Endothelial cell of umbilical vein (primary cell): ENCODE data around the gene SMARCC2.

Source experiments
- EZH2 ChIP-seq: IDR thresholded peaks from 2 replicates; pipeline ENCODE4 v1.6.1; 2012; ENCODE audit warnings: borderline replicate concordance, low read depth, mild to moderate bottlenecking, moderate library complexity, low read length, inconsistent platforms; ENCODE audit not compliant: severe bottlenecking
- GATA2 ChIP-seq: IDR thresholded peaks from 2 replicates; pipeline ENCODE4 v1.7.0; 2011; ENCODE audit warnings: low read depth, mild to moderate bottlenecking, moderate library complexity, mixed read lengths, low read length; ENCODE audit not compliant: insufficient read length, insufficient read depth
- JUN ChIP-seq: IDR thresholded peaks from 2 replicates; pipeline ENCODE4 v1.6.1; 2011; ENCODE audit warnings: borderline replicate concordance, low read depth; ENCODE audit not compliant: insufficient read length, insufficient read depth
- MYC ChIP-seq: IDR thresholded peaks from one replicate; pipeline ENCODE4 v1.6.1; 2011; ENCODE audit warnings: mild to moderate bottlenecking, low read depth, low read length
- POLR2A ChIP-seq: IDR thresholded peaks from 2 replicates; pipeline ENCODE4 v1.6.1; 2012; ENCODE audit warnings: low read depth, mild to moderate bottlenecking, control low read depth, low read length
- POLR2AphosphoS5 ChIP-seq: IDR thresholded peaks from 2 replicates; pipeline ENCODE4 v1.6.1; 2012; ENCODE audit warnings: low read depth, mild to moderate bottlenecking, control low read depth, low read length, moderate library complexity; ENCODE audit not compliant: insufficient read depth
- TF ChIP-seq, protein P1 (sequence below), 2 donors: IDR thresholded peaks; 1 replicate in 1 of 2; 2 replicates in 1 of 2; pipeline ENCODE4 v1.5.1; 2011; ENCODE audit warnings: low read length in 2 of 2, mild to moderate bottlenecking in 2 of 2, moderate library complexity in 2 of 2, control low read depth in 1 of 2, inconsistent platforms in 1 of 2, low read depth in 1 of 2; ENCODE audit not compliant: insufficient read depth in 1 of 2; ENCODE audit errors: extremely low read depth in 1 of 2
- TF ChIP-seq, protein P2 (sequence below): IDR thresholded peaks from 2 replicates; pipeline ENCODE4 v1.6.1; 2011; ENCODE audit not compliant: insufficient read depth, insufficient read length

DNA sequence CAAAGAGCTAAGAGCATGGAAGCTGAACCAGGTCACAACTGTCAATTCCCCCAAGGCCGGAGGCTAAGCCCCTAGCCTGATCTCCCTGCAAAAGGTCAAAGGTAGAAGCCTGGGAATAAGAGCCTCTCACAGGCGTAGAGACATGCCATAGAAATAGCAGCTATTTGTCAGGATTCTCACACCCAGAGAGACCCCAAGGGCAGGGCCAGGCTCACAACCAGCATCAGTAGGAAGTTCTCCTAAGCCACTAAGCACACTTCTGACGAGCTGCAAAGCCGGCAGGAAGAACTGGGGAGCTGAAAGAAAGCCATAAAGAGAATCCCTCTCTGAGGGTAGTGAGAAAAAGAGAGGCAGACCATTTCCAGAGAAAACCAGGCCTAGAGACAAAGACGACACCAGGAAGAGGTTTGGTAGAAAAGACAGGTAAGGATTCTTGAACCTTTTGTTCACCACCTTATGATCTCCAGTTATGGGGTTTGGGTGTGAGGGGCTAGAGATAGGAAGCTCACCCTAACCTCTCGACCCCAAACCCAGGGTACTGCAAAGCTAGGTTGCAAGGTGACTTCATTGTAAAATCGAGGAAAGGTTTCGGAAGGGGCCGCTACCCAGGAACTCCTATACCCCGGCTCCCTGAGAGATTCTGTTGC is 1.0 kb downstream of the SMARCC2 start:
- TF ChIP-seq, protein P1, sequence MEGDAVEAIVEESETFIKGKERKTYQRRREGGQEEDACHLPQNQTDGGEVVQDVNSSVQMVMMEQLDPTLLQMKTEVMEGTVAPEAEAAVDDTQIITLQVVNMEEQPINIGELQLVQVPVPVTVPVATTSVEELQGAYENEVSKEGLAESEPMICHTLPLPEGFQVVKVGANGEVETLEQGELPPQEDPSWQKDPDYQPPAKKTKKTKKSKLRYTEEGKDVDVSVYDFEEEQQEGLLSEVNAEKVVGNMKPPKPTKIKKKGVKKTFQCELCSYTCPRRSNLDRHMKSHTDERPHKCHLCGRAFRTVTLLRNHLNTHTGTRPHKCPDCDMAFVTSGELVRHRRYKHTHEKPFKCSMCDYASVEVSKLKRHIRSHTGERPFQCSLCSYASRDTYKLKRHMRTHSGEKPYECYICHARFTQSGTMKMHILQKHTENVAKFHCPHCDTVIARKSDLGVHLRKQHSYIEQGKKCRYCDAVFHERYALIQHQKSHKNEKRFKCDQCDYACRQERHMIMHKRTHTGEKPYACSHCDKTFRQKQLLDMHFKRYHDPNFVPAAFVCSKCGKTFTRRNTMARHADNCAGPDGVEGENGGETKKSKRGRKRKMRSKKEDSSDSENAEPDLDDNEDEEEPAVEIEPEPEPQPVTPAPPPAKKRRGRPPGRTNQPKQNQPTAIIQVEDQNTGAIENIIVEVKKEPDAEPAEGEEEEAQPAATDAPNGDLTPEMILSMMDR (IDR thresholded peaks at IDR 0.05; ENCODE audit: extremely low read depth in 1 of 2, insufficient read depth in 1 of 2, low read depth in 1 of 2, low read length in 2 of 2), result no peak
- TF ChIP-seq EZH2 (no peak), POLR2A (no peak), POLR2AphosphoS5 (no peak), JUN (no peak), GATA2 (no peak), MYC (no peak)
- TF ChIP-seq, protein P2, sequence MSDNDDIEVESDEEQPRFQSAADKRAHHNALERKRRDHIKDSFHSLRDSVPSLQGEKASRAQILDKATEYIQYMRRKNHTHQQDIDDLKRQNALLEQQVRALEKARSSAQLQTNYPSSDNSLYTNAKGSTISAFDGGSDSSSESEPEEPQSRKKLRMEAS, result no peak
